SK-N-SH (cell line): ENCODE data around the gene ELAPOR1. TPM values are rescaled to one million over a fixed set of nuclear protein-coding genes. Genes with fewer than 3 reads are reported as not detected.

Experiments used
- CTCF ChIA-PET: fragments of 300-600, 350-600 bp; formaldehyde crosslinking; extraction: SDS; loops from one replicate; lab custom pipeline; 2021; lab: Yijun Ruan, JAX
- POLR2A ChIA-PET: fragments of 350-600 bp; sonication (Branson Sonifier 250); formaldehyde crosslinking; extraction: SDS; loops from one replicate; lab custom pipeline; 2020; ENCODE audit warnings: antibody characterized with exemption, inconsistent platforms; lab: Yijun Ruan, JAX
- DNase-seq: peaks from one replicate; pipeline ENCODE4 v3.0.0; 2012
- H2AFZ ChIP-seq: fragments of 200-600 bp; sonication (generic); 2 replicates; pipeline ENCODE4 v1.8.1; 2016; ENCODE audit warnings: antibody characterized with exemption, mild to moderate bottlenecking, low read depth
- H3F3A ChIP-seq: fragments of 200-600 bp; sonication (generic); replicated peaks from 2 replicates; pipeline ENCODE3; 2016; ENCODE audit warnings: antibody characterized with exemption, mild to moderate bottlenecking; ENCODE audit not compliant: insufficient read depth
- H3K27ac ChIP-seq, 2 experiments: fragments of 200-500 bp in 1 of 2; fragments of 200-600 bp in 1 of 2; sonication (Bioruptor generic) in 1 of 2; sonication (generic), shearing (Covaris generic) in 1 of 2; 2 replicates each; pipeline versions ENCODE4 v1.5.1 to v1.6.1; 2014 to 2016; ENCODE audit warnings: low read depth in 2 of 2, inconsistent platforms in 1 of 2, low read length in 1 of 2, mild to moderate bottlenecking in 1 of 2, mixed read lengths in 1 of 2
- H3K27me3 ChIP-seq: fragments of 200-600 bp; sonication (generic), shearing (Covaris generic); 2 replicates; pipeline ENCODE4 v1.6.1; 2016; ENCODE audit warnings: mixed run types; ENCODE audit not compliant: insufficient read depth
- H3K36me3 ChIP-seq, 2 experiments: fragments of 200-500 bp in 1 of 2; fragments of 200-600 bp in 1 of 2; sonication (Bioruptor generic) in 1 of 2; sonication (generic) in 1 of 2; replicated peaks in 1 of 2; 2 replicates each; pipeline versions ENCODE3 to v1.5.1; 2014 to 2016; ENCODE audit warnings: low read length in 1 of 2, mild to moderate bottlenecking in 1 of 2; ENCODE audit not compliant: insufficient read depth in 2 of 2, control insufficient read depth in 1 of 2
- H3K4me1 ChIP-seq, 2 experiments: fragments of 200-500 bp in 1 of 2; fragments of 200-600 bp in 1 of 2; sonication (Bioruptor generic) in 1 of 2; sonication (generic), shearing (Covaris generic) in 1 of 2; 2 replicates each; pipeline versions ENCODE4 v1.5.1 to v1.6.1; 2014 to 2016; ENCODE audit warnings: low read depth in 1 of 2, low read length in 1 of 2, mixed run types in 1 of 2; ENCODE audit not compliant: insufficient read depth in 2 of 2, control insufficient read depth in 1 of 2
- H3K4me2 ChIP-seq: fragments of 200-600 bp; sonication (generic), shearing (Covaris generic); 2 replicates; pipeline ENCODE4 v1.6.1; 2017; ENCODE audit warnings: mixed run types
- H3K4me3 ChIP-seq, 2 experiments: fragments of 200-500 bp in 1 of 2; fragments of 200-600 bp in 1 of 2; sonication (Bioruptor generic) in 1 of 2; sonication (generic), shearing (Covaris generic) in 1 of 2; 2 replicates each; pipeline versions ENCODE4 v1.5.1 to v1.8.1; 2014 to 2016; ENCODE audit warnings: low read depth in 2 of 2, inconsistent platforms in 1 of 2, low read length in 1 of 2, mild to moderate bottlenecking in 1 of 2, mixed read lengths in 1 of 2, moderate library complexity in 1 of 2
- H3K79me2 ChIP-seq: fragments of 200-600 bp; sonication (generic); 2 replicates; pipeline ENCODE4 v1.8.1; 2017; ENCODE audit warnings: mild to moderate bottlenecking; ENCODE audit not compliant: insufficient read depth
- H3K9ac ChIP-seq: fragments of 200-600 bp; sonication (generic); 2 replicates; pipeline ENCODE4 v1.6.1; 2017; ENCODE audit warnings: mixed run types
- H3K9me2 ChIP-seq: fragments of 200-600 bp; sonication (generic); 2 replicates; pipeline ENCODE4 v1.6.1; 2017; ENCODE audit warnings: mixed run types
- H3K9me3 ChIP-seq: fragments of 200-600 bp; sonication (generic); 2 replicates; pipeline ENCODE4 v1.6.1; 2017; ENCODE audit warnings: mixed run types, mild to moderate bottlenecking, moderate library complexity
- H4K20me1 ChIP-seq: fragments of 200-600 bp; sonication (generic); 2 replicates; pipeline ENCODE4 v1.6.1; 2017; ENCODE audit warnings: mild to moderate bottlenecking, mixed run types; ENCODE audit not compliant: insufficient read depth
- CTCF ChIP-seq: fragments of 200-600 bp; sonication (generic); IDR thresholded peaks from 2 replicates; pipeline ENCODE4 v1.6.1; 2017; ENCODE audit warnings: antibody characterized with exemption, mild to moderate bottlenecking, moderate library complexity
- GABPA ChIP-seq: IDR thresholded peaks from 2 replicates; pipeline ENCODE4 v1.4.0; 2012; ENCODE audit warnings: low read depth, mild to moderate bottlenecking
- POLR2AphosphoS5 ChIP-seq: IDR thresholded peaks from 2 replicates; pipeline ENCODE4 v1.6.1; 2012; ENCODE audit warnings: low read depth, low read length
- RAD21 ChIP-seq: IDR thresholded peaks from 2 replicates; pipeline ENCODE4 v1.6.1; 2012; ENCODE audit warnings: mild to moderate bottlenecking, low read length
- RCOR1 ChIP-seq: fragments of 150-350 bp; IDR thresholded peaks from 2 replicates; pipeline ENCODE4 v1.6.1; 2017; ENCODE audit warnings: antibody characterized with exemption, low read length
- REST ChIP-seq: IDR thresholded peaks from 2 replicates; pipeline ENCODE4 v1.6.1; 2012; ENCODE audit warnings: mild to moderate bottlenecking, low read depth, low read length, moderate library complexity
- RXRA ChIP-seq: IDR thresholded peaks from 2 replicates; pipeline ENCODE4 v1.4.0; 2012; ENCODE audit warnings: low read depth, mild to moderate bottlenecking, borderline replicate concordance
- SMC3 ChIP-seq: IDR thresholded peaks from 2 replicates; pipeline ENCODE4 v1.6.1; 2012; ENCODE audit warnings: low read depth, low read length, improper control_type of control experiment
- TAF1 ChIP-seq: IDR thresholded peaks from 2 replicates; pipeline ENCODE4 v1.6.1; 2012; ENCODE audit warnings: low read depth, mild to moderate bottlenecking, low read length, moderate library complexity, borderline replicate concordance
- YY1 ChIP-seq: IDR thresholded peaks from 2 replicates; pipeline ENCODE4 v1.4.0; 2012; ENCODE audit warnings: low read depth, mild to moderate bottlenecking
- WGBS: methylation state at CpG from one replicate; pipeline ENCODE4 v1.1.6; 2017; ENCODE audit warnings: low lambda C conversion rate; 5-methylcytosine and 5-hydroxymethylcytosine counted together
- polyA plus RNA-seq, 3 experiments: library from polyadenylated mRNA; depleted of rRNA; stranded (reverse); fragments of >200 nt; gene quantifications; 2 replicates each; pipeline ENCODE4 v1.2.3, GENCODE V29; 2012

Gene ELAPOR1
- polyA plus RNA-seq, 1 of the 3 experiments (the other 2 are of a cell fraction): 1.2 TPM

- no peaks in the 10 kb centered on the region for H3K9me3 ChIP-seq
- no peak overlapping the region; a peak in 1 of 4 replicates for H3K27ac ChIP-seq
- no peaks in the 10 kb centered on the region for H3F3A ChIP-seq
- H4K20me1 ChIP-seq: no peaks in the 10 kb centered on the region
- H3K4me3 ChIP-seq: peak overlapping the region; percentile 37 to 57
- TF ChIP-seq TAF1 (no peak), GABPA (no peak), RCOR1 (no peak), CTCF (peak; percentile 43), REST (no peak), YY1 (no peak), RAD21 (peak; percentile 72), SMC3 (peak; percentile 41), POLR2AphosphoS5 (no peak), RXRA (no peak)
- peak overlapping the region; percentile 44; the same call in 1 of the 2 replicates for H3K9ac ChIP-seq
- peak overlapping the region; percentile 61; the same call in 1 of the 2 replicates for H2AFZ ChIP-seq
- no peaks in the 10 kb centered on the region for H3K79me2 ChIP-seq
- 13% methylated on average over 10 of the region's 10 CpGs for WGBS
- H3K9me2 ChIP-seq: no peaks in the 10 kb centered on the region
- peak overlapping the region; percentile 86 for H3K4me2 ChIP-seq
- H3K36me3 ChIP-seq: no peaks in the 10 kb centered on the region
- CTCF ChIA-PET: interaction anchor here (0.7 to 4.4 kb wide), 58 partner anchors 9 to 600 kb away, joined by 3 to 75 read pairs (median 5); partner anchors contain the start of genes CLCC1, PRPF38B, TAF13 and TMEM167B
- POLR2A ChIA-PET: interaction anchor here (0.9 to 1.1 kb wide), 2 partner anchors 12 to 70 kb away, joined by 3 to 19 read pairs; partner anchors contain the start of gene WDR47
- H3K4me1 ChIP-seq: peaks cover 4 to 13% of the 10 kb centered on the region in 2 experiments; a peak in 1 of 4 replicates
- peak; percentile 39 for DNase-seq
- peaks cover 16% of the 10 kb centered on the region for H3K27me3 ChIP-seq
Observed at GRCh38 chr1:109112056-109112651, 1.8 kb upstream of the ELAPOR1 start.
